IPS-20b (cell line): ENCODE results near the gene APP.

ENCODE experiments used
- H3K27ac ChIP-seq: one replicate; pipeline ENCODE4 v1.5.1; 2013; ENCODE audit warnings: low read length
- H3K27me3 ChIP-seq: 2 replicates; pipeline ENCODE4 v1.6.1; 2013; ENCODE audit warnings: mild to moderate bottlenecking, low read length, inconsistent platforms; ENCODE audit not compliant: insufficient read depth
- H3K36me3 ChIP-seq: 2 replicates; pipeline ENCODE4 v1.6.1; 2013; ENCODE audit warnings: low read depth, mild to moderate bottlenecking, inconsistent platforms, low read length, moderate library complexity; ENCODE audit not compliant: insufficient read depth
- H3K4me1 ChIP-seq: 2 replicates; pipeline ENCODE4 v1.6.1; 2013; ENCODE audit warnings: mild to moderate bottlenecking, control low read depth, inconsistent platforms, low read length, moderate library complexity; ENCODE audit not compliant: insufficient read depth
- H3K4me3 ChIP-seq: 2 replicates; pipeline ENCODE4 v1.5.1; 2013; ENCODE audit warnings: mild to moderate bottlenecking, low read length, inconsistent platforms
- H3K9ac ChIP-seq: 2 replicates; pipeline ENCODE4 v1.6.1; 2013; ENCODE audit warnings: low read depth, mild to moderate bottlenecking, inconsistent platforms, low read length, moderate library complexity
- H3K9me3 ChIP-seq: 2 replicates; pipeline ENCODE4 v1.6.1; 2013; ENCODE audit warnings: mild to moderate bottlenecking, low read depth, low read length, inconsistent platforms; ENCODE audit not compliant: insufficient read depth

The APP gene

GRCh38 chr21:26011292-26011940, 159.2 kb downstream of the APP start:
- no peak overlapping the region for H3K4me3 ChIP-seq
- no peak overlapping the region for H3K27ac ChIP-seq
- no peak overlapping the region for H3K9ac ChIP-seq
- peaks cover 7% of the 10 kb centered on the region; the same call in 1 of the 2 replicates for H3K36me3 ChIP-seq
- peaks cover 9% of the 10 kb centered on the region for H3K4me1 ChIP-seq
- H3K27me3 ChIP-seq, result no peaks in the 10 kb centered on the region
- no peaks in the 10 kb centered on the region for H3K9me3 ChIP-seq

- Histone ChIP-seq H3K4me1 (peaks cover 14% of the 10 kb centered on the region), H3K27me3 (no peaks in the 10 kb centered on the region), H3K27ac (no peak overlapping the region), H3K36me3 (peaks cover 6% of the 10 kb centered on the region; the same call in 1 of the 2 replicates), H3K4me3 (no peak overlapping the region), H3K9me3 (no peaks in the 10 kb centered on the region), H3K9ac (no peak overlapping the region)
Measured at GRCh38 chr21:26007951-26008498, 162.5 kb downstream of the APP start.

GRCh38 chr21:26005464-26005863, 165.1 kb downstream of the APP start:
- Histone ChIP-seq H3K27ac (no peak overlapping the region), H3K36me3 (peaks cover 6% of the 10 kb centered on the region; the same call in 1 of the 2 replicates), H3K9ac (no peak overlapping the region), H3K9me3 (no peaks in the 10 kb centered on the region), H3K4me1 (peaks cover 15% of the 10 kb centered on the region), H3K27me3 (no peaks in the 10 kb centered on the region), H3K4me3 (no peak overlapping the region)

GRCh38 chr21:26003404-26003803, 167.2 kb downstream of the APP start:
- Histone ChIP-seq H3K4me3 (no peak overlapping the region), H3K9ac (no peak overlapping the region), H3K9me3 (no peaks in the 10 kb centered on the region), H3K27me3 (no peaks in the 10 kb centered on the region), H3K27ac (no peak overlapping the region), H3K36me3 (peaks cover 12% of the 10 kb centered on the region; the same call in 1 of the 2 replicates), H3K4me1 (peaks cover 22% of the 10 kb centered on the region)

- H3K9ac ChIP-seq, result no peak overlapping the region
- H3K4me1 ChIP-seq, result peaks cover 34% of the 10 kb centered on the region; the same call in 1 of the 2 replicates
- no peaks in the 10 kb centered on the region for H3K27me3 ChIP-seq
- peaks cover 21% of the 10 kb centered on the region; the same call in 1 of the 2 replicates for H3K36me3 ChIP-seq
- no peak overlapping the region for H3K4me3 ChIP-seq
- no peaks in the 10 kb centered on the region for H3K9me3 ChIP-seq
- no peak overlapping the region for H3K27ac ChIP-seq
Measured at GRCh38 chr21:26001356-26001755, 169.2 kb downstream of the APP start.

GRCh38 chr21:25999921-26000582, 170.5 kb downstream of the APP start:
- Histone ChIP-seq H3K27ac (no peak overlapping the region), H3K4me1 (peaks cover 34% of the 10 kb centered on the region; the same call in 1 of the 2 replicates), H3K4me3 (no peak overlapping the region), H3K9me3 (no peaks in the 10 kb centered on the region), H3K9ac (0 out of 2 replicates have a peak overlapping the region, but pooled peaks have one; percentile 19), H3K36me3 (peaks cover 26% of the 10 kb centered on the region; the same call in 1 of the 2 replicates), H3K27me3 (no peaks in the 10 kb centered on the region)

- Histone ChIP-seq H3K36me3 (peaks cover 44% of the 10 kb centered on the region), H3K9me3 (no peaks in the 10 kb centered on the region), H3K9ac (peak overlapping the region; percentile 70), H3K4me1 (peaks cover 29% of the 10 kb centered on the region; the same call in 1 of the 2 replicates), H3K4me3 (peak overlapping the region; percentile 46), H3K27me3 (no peaks in the 10 kb centered on the region), H3K27ac (peak overlapping the region; percentile 60)
Measured at GRCh38 chr21:25997788-25998611, 172.6 kb downstream of the APP start.

- Histone ChIP-seq H3K4me3 (no peak overlapping the region), H3K9me3 (no peaks in the 10 kb centered on the region), H3K27ac (no peak overlapping the region), H3K27me3 (no peaks in the 10 kb centered on the region), H3K4me1 (peaks cover 25% of the 10 kb centered on the region; the same call in 1 of the 2 replicates), H3K36me3 (peaks cover 52% of the 10 kb centered on the region), H3K9ac (no peak overlapping the region)
Measured at GRCh38 chr21:25995278-25995677, 175.3 kb downstream of the APP start.

- H3K4me1 ChIP-seq, result peaks cover 21% of the 10 kb centered on the region; the same call in 1 of the 2 replicates
- H3K27me3 ChIP-seq, result no peaks in the 10 kb centered on the region
- H3K27ac ChIP-seq, result no peak overlapping the region
- peaks cover 49% of the 10 kb centered on the region for H3K36me3 ChIP-seq
- H3K9ac ChIP-seq, result no peak overlapping the region
- H3K4me3 ChIP-seq, result no peak overlapping the region
- H3K9me3 ChIP-seq, result no peaks in the 10 kb centered on the region
Measured at GRCh38 chr21:25994758-25995163, 175.8 kb downstream of the APP start.

- H3K36me3 ChIP-seq, result peaks cover 50% of the 10 kb centered on the region
Measured at GRCh38 chr21:25988738-25989137, 181.8 kb downstream of the APP start.

GRCh38 chr21:25987531-25987930, 183.0 kb downstream of the APP start:
- H3K27ac ChIP-seq, result no peak overlapping the region
- peaks cover 29% of the 10 kb centered on the region for H3K4me1 ChIP-seq
- no peaks in the 10 kb centered on the region for H3K9me3 ChIP-seq
- no peaks in the 10 kb centered on the region for H3K27me3 ChIP-seq
- H3K4me3 ChIP-seq, result no peak overlapping the region
- no peak overlapping the region for H3K9ac ChIP-seq
- H3K36me3 ChIP-seq, result peaks cover 45% of the 10 kb centered on the region

More at GRCh38 chr21:25988738-25989137, 181.8 kb downstream of the APP start:
- H3K4me1 ChIP-seq, result peaks cover 26% of the 10 kb centered on the region
- no peaks in the 10 kb centered on the region for H3K9me3 ChIP-seq
- no peak overlapping the region for H3K27ac ChIP-seq
- H3K27me3 ChIP-seq, result no peaks in the 10 kb centered on the region
- H3K4me3 ChIP-seq, result no peak overlapping the region
- no peak overlapping the region for H3K9ac ChIP-seq
